NCI-H128 (cell line): Measurements from ENCODE around the gene TMEM161B.
"Not testable (repeated sequence)": the region's sequence is repeated elsewhere in the genome, so short reads cannot be mapped to it uniquely, and the experiment has no call there.

Source experiments
- DNase-seq: peaks from one replicate; lab custom pipeline; 2025; ENCODE audit not compliant: unreplicated experiment; lab: John Stamatoyannopoulos, UW

Gene TMEM161B

DNA sequence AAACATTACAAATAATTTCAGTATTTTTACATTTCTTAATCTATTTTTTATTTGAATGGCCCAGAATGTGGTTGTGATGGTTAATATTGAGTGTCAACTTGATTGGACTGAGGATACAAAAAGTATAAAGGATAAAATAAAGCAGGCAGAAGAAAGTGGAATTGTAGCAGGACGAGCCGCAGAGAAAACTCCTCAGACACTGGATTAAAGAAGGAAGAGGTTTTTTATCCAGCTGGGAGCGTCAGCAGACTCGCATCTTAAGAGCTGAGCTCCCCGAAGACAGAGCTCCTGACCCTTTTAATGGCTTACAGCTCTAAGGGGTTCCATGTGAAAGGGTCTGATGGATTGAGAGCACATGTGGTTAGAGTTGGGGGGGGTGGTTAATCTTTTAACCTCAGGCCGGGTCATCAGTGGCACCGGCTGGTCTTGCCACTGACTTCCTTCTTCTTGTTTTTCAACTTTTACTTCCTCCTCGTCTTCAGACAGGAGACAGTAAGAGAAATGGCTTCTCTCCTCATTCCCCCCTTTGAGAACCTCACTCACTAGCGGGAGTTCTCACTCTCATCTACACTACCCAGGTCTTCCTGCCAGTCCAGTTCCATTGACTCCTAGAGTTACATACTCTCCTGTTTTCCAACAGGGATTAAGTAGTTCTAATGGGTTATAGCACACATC is 80.0 kb downstream of the TMEM161B start:
- DNase-seq: no peak

GRCh38 chr5:88183255-88183654 is 85.4 kb downstream of the TMEM161B start:
- no peak for DNase-seq

DNA sequence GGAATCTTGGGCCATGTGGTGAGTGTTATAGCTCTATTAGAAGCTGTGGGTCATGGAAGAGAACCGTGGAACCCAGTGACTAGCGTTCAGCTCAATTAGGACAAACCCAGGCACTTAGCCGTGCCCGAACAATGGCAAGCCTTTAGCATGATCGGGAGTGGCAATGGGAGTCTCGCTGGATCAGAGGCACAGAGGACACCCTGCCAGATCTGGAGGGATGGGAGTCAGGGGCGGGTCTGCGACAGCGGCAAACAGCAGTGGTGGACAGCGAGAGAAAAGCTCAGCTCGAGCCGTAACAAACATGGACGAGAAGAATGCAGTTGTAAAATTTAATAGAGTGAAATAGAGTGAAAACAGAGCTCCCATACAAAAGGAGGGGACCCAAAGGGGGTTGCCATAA is 91.2 kb downstream of the TMEM161B start:
- not testable (repeated sequence) for DNase-seq

DNA sequence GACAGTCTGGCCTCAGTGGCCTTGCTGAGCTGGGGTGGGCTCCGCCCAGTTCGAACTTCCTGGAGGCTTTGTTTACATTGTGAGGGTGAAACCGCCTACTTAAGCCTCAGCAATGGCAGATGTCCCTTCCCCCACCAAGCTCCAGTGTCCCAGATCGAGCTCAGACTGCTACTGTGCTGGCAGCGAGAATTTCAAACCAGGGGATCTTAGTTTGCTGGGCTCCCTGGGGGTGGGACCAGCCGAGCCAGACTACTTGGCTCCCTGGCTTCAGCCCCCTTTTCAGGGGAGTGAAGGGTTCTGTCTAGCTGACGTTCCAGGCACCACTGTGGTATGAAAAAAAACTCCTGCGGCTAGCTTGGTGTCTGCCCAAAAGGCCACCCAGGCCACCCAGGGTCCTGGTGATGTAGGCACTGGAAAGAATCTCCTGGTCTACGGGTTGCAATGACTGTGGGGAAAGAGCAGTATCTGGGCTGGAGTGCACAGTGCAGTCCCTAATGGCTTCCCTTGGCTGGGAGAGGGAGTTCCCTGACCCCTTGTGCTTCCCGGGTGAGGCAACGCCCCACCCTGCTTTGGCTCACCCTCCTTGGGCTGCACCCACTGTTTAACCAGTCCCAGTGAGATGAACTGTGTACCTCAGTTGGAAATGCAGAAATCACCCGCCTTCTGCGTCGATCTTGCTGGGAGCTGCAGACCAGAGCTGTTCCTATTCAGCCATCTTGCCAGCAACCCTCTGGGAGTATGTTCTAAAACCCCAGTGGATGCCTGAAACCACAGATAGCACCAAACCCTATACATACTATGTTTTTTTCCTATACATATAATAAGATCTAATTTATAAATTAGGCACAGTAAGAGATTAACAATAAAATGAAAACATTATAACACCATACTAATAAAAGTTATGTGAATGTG is 95.5 kb downstream of the TMEM161B start:
- DNase-seq: no peak

- no peak for DNase-seq
Measured at GRCh38 chr5:88159591-88159990, 109.1 kb downstream of the TMEM161B start.

DNA sequence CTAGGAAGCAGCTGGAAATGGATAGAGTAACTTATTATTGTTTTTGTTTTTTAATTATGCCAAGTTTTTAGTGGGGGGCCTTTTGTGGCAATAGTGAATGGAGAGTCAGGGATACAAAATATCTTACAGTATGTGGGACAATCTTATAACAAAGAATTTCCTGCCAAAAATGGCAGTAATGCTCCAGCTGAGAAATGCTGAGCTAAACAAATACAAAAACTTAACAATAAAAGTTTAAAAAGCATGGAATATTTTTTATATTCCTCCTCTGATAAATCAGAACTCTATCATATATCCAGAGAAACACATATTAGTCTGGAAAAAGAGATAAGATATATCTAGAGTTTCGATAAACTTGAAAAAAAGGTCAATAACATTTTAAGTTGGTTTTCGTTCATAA is 110.6 kb downstream of the TMEM161B start:
- DNase-seq: no peak

DNA sequence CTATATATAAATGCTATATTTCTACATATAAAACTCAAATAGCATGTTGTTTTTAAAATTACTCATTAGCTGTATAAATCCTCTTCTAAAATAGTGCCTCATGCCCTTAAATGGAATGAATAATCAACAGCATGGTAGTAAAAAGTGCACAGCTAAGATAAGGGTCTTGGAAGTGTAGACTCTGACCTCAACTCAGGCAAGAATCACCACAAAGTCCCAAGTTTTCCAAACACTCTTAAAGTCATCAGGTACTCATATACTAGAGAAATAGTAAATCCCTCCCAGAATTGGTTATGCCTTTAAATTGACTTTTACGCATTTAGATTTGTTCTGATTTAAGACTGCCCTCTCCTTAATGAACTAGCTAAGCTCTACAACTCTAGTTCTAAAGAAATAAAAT is 113.8 kb downstream of the TMEM161B start:
- no peak for DNase-seq

- no peak for DNase-seq
Measured at GRCh38 chr5:88150747-88151146, 117.9 kb downstream of the TMEM161B start.

DNA sequence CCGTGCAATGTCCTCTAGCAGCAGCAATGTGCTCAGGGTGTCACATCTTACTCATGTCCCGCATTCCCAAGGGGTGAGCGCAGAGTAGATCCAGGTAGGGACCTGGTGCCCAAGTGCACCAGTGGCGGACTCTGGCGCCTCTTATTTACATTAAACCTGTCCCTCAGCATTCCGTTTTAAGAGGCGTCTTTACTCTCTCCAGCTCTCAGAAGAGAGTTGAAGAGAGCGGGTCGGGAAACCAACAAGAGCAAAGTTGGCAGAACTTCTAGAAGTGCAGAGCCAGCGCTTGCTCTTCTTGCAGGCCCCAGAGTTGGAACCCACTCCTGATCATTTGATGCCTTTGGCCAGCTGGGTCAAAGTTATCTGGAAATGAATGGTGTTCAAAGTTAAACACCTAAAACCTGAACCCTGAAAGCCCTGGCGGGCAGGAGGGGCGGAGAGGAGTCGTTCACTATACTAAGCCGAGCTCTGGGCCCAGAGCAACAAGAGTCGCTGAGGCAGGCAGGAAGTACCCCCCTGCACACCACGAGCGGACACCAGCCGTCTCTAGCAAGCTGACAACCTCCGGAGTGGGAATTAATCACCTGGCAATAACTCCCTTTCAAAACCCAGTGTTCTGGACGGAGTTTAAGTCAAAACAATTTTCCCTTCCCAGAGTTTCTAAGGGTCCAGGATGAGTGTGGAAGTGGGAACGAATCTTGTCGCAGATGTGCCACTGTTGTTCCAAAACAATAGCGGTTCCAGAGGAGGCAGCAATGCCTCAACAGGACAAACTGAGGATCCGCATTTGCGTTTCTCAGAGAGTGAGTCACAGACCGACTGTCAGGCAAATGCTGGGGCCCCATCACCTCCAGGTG is 122.8 kb downstream of the TMEM161B start:
- no peak for DNase-seq

- no peak for DNase-seq
Measured at GRCh38 chr5:88145221-88145610, 123.4 kb downstream of the TMEM161B start.
